Sigmoid colon (tissue), 4 donors: ENCODE data around the gene POMP.

Source experiments
- CTCF ChIP-seq, 4 experiments: fragments of 450-650 bp in 3 of 4; fragments of 200-600 bp in 1 of 4; IDR thresholded peaks; one replicate each; pipeline ENCODE4 v1.5.1; 2016 to 2019; ENCODE audit warnings: antibody characterized with exemption in 4 of 4, mild to moderate bottlenecking in 3 of 4, moderate library complexity in 2 of 4
- EP300 ChIP-seq, 4 donors: sonication (generic); formaldehyde crosslinking; IDR thresholded peaks; one replicate each; pipeline ENCODE4 v1.6.1; 2017; ENCODE audit warnings: antibody characterized with exemption in 4 of 4

GRCh38 chr13:28718196-28718542 is 59.2 kb downstream of the POMP start:
- TF ChIP-seq CTCF (IDR thresholded peaks at IDR 0.05) (no peak), EP300 (IDR thresholded peaks at IDR 0.05) (peak in 1 of 4 donors; percentile 62)
